Heart left ventricle (tissue), 16 donors: ENCODE measurements around the gene VTI1A. TPM values are rescaled to one million over a fixed set of nuclear protein-coding genes. Genes with fewer than 3 reads are reported as not detected.
"Not testable (repeated sequence)": the region's sequence is repeated elsewhere in the genome, so short reads cannot be mapped to it uniquely, and the experiment has no call there.

Source experiments
- ATAC-seq, 4 donors: fragments of 200-7000 bp; cut with Tn5 transposase; one replicate each; pipeline ENCODE4 v1.9.1; 2020 to 2022; ENCODE audit warnings: moderate library complexity in 4 of 4, mild to moderate bottlenecking in 3 of 4, moderate number of reproducible peaks in 1 of 4
- DNase-seq, 5 donors: peaks; one replicate each; pipeline ENCODE4 v3.0.0-alpha.2; 2020
- H3K27ac ChIP-seq, 12 donors: fragments of 200-600 bp; sonication (generic) in 4 of 12; one replicate each; pipeline versions ENCODE4 v1.5.0 to v1.8.0; 2016 to 2022; ENCODE audit warnings: mild to moderate bottlenecking in 2 of 12
- H3K27me3 ChIP-seq, 9 donors: fragments of 200-600 bp; sonication (generic) in 2 of 9; one replicate each; pipeline versions ENCODE4 v1.5.1 to v1.8.0; 2016 to 2022; ENCODE audit warnings: mild to moderate bottlenecking in 3 of 9
- H3K36me3 ChIP-seq, 9 donors: fragments of 200-600 bp; sonication (generic) in 2 of 9; one replicate each; pipeline versions ENCODE4 v1.5.0 to v1.8.0; 2018 to 2022; ENCODE audit warnings: mild to moderate bottlenecking in 2 of 9
- H3K4me1 ChIP-seq, 12 donors: fragments of 200-600 bp; sonication (generic) in 4 of 12; one replicate each; pipeline versions ENCODE4 v1.5.0 to v1.8.0; 2016 to 2022; ENCODE audit warnings: mild to moderate bottlenecking in 3 of 12
- H3K4me3 ChIP-seq, 12 donors: fragments of 200-600 bp; sonication (generic) in 4 of 12; one replicate each; pipeline versions ENCODE4 v1.5.0 to v1.8.0; 2017 to 2022; ENCODE audit warnings: mild to moderate bottlenecking in 9 of 12, moderate library complexity in 4 of 12
- H3K9me3 ChIP-seq, 12 donors: fragments of 200-600 bp; sonication (generic) in 4 of 12; one replicate each; pipeline versions ENCODE4 v1.5.0 to v1.8.0; 2016 to 2022; ENCODE audit warnings: mild to moderate bottlenecking in 1 of 12
- POLR2A ChIP-seq, 2 donors: fragments of 450-650 bp; IDR thresholded peaks; one replicate each; pipeline ENCODE4 v1.6.1; 2017; ENCODE audit warnings: antibody characterized with exemption in 2 of 2, mild to moderate bottlenecking in 2 of 2, moderate library complexity in 2 of 2
- WGBS, 4 donors: extraction: QIAGEN DNeasy Blood & Tissue Kit in 2 of 4; methylation state at CpG; one replicate each; pipeline versions ENCODE4 v1.1.5 to v1.1.7; 2013 to 2018; 5-methylcytosine and 5-hydroxymethylcytosine counted together
- intact Hi-C, 10 donors: fragments of 100-400 bp; cut with DNase I; formaldehyde crosslinking; loops; one replicate each; pipeline versions ENCODE4 v1.11.1 to v1.14.2; 2022
- polyA plus RNA-seq, 2 donors: library from polyadenylated mRNA; stranded (reverse); fragments of 200-250 nt; gene quantifications; one replicate each; pipeline ENCODE4 v1.2.3, GENCODE V29; 2013
- total RNA-seq, 9 donors: library from RNA; depleted of rRNA in 2 of 9; stranded (reverse); fragments of >200 nt in 2 of 9; fragmentation: NEBNext Ultra II Directional in 3 of 9; extraction: Animal tissue kit (Norgen Biotek cat#: 25700) in 3 of 9; gene quantifications; one replicate each; pipeline versions ENCODE4 v1.1.0 to v1.2.4, GENCODE V29; 2016 to 2023
- TF ChIP-seq, protein P1 (sequence below), 12 donors: fragments of 200-600 bp; sonication (generic) in 4 of 12; IDR thresholded peaks; one replicate each; pipeline versions ENCODE4 v1.5.0 to v1.8.0; 2018 to 2022; ENCODE audit warnings: antibody characterized with exemption in 12 of 12, mild to moderate bottlenecking in 5 of 12
- donor health status: ischemic (EF 13 %, LVEDD 7.1; RV severe dilation, severe dysfunction).
- donor health status: healthy with polysubstance abuse.
- donor health status: DM: no; HTN: yes; CAD: no.
- donor health status: DM: no; HTN: no; CAD: no.
- donor health status: ischemic (EF 25% LVEDD 6.9; RV normal size, moderate dysfunction).
- donor health status: ischemic (EF 25% LVEDD 5.7; RV mildly dilated, moderate dysfunction).
- donor health status: healthy.
- donor health status: DM: yes; HTN: yes; CAD: no.
- donor health status: ischemic (EF 35%, LVEDD 5.7; RV mildly dilated, moderate dysfunction).
- donor health status: nonischemic (EF 11% LVEDD 7.7; RV severe dilation, severe dysfunction).
- donor health status: DM: yes; HTN: yes; CAD: no.
- donor health status: PGD.
- donor health status: ischemic (EF 29% LVEDD 5.4; RV normal size, mild dysfunction).
- donor health status: nonischemic (EF 23%, LVEDD 6.1; RV moderate dilation, normal function).

VTI1A gene
- total and polyA plus RNA-seq, 11 donors, result 6.0 to 33.1 (median 23.2) TPM

DNA sequence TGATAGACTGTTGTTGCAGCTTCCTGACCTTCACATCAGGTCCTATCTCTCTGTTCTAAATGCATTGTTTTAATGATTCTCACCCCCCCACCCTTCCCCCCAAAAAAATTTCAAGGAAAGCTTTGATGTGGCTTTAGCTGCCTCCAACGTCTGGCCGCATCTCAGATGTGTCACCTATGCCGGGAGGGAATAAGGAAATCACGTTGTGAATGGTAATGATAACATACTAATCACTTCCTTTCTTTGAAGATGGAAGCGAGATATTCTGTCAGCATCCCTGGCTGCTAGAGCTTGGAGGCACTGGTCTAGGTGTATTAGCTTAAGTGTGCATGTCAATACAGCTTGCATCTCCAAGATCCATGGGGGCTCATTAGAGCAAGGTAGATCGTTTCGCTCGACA lies 89.6 kb downstream of the VTI1A start:
- Histone ChIP-seq H3K27ac (no peak overlapping the region), H3K4me3 (no peak overlapping the region), H3K9me3 (no peaks in the 10 kb centered on the region), H3K4me1 (peaks cover 0 to 16% (median 0%) of the 10 kb centered on the region in 12 donors), H3K27me3 (no peaks in the 10 kb centered on the region), H3K36me3 (peaks cover 0 to 26% (median 12%) of the 10 kb centered on the region in 9 donors)
- 86 to 94% (median 89%) methylated on average over 8 of the region's 8 CpGs for WGBS, 4 donors
- ATAC-seq (no peak), DNase-seq (no peak)
- no peak for TF ChIP-seq POLR2A (IDR thresholded peaks at IDR 0.05)
- TF ChIP-seq, protein P1, sequence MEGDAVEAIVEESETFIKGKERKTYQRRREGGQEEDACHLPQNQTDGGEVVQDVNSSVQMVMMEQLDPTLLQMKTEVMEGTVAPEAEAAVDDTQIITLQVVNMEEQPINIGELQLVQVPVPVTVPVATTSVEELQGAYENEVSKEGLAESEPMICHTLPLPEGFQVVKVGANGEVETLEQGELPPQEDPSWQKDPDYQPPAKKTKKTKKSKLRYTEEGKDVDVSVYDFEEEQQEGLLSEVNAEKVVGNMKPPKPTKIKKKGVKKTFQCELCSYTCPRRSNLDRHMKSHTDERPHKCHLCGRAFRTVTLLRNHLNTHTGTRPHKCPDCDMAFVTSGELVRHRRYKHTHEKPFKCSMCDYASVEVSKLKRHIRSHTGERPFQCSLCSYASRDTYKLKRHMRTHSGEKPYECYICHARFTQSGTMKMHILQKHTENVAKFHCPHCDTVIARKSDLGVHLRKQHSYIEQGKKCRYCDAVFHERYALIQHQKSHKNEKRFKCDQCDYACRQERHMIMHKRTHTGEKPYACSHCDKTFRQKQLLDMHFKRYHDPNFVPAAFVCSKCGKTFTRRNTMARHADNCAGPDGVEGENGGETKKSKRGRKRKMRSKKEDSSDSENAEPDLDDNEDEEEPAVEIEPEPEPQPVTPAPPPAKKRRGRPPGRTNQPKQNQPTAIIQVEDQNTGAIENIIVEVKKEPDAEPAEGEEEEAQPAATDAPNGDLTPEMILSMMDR (IDR thresholded peaks at IDR 0.05), result no peak
- intact Hi-C loops, result no loop called here

DNA sequence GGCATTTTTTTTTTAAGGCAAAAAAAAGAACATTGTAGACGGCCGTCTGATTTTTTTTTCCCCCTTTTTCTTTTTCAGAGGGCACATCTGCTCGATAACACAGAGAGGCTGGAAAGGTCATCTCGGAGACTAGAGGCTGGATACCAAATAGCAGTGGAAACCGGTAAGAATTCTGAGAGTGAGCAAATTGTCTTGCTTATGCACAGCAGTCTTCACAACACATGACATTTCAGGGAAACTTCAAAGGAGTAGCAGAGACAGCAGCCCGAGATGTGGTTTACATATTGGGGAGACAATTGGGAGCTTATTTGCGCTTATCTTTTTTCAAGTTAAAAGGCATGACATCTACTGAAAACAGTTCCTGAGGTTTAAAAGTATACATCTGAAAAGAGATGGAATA lies 91.2 kb downstream of the VTI1A start:
- Histone ChIP-seq H3K4me3 (no peak overlapping the region), H3K27ac (no peak overlapping the region), H3K27me3 (no peaks in the 10 kb centered on the region), H3K36me3 (peaks cover 0 to 28% (median 12%) of the 10 kb centered on the region in 9 donors), H3K9me3 (no peaks in the 10 kb centered on the region), H3K4me1 (peaks cover 0 to 7% (median 0%) of the 10 kb centered on the region in 12 donors)
- no peak for TF ChIP-seq POLR2A (IDR thresholded peaks at IDR 0.05)
- TF ChIP-seq, protein P1 (IDR thresholded peaks at IDR 0.05), result no peak
- no peak for DNase-seq
- ATAC-seq, result no peak
- intact Hi-C loops, result no loop called here
- 85 to 91% (median 89%) methylated on average over 7 of the region's 7 CpGs for WGBS, 4 donors

DNA sequence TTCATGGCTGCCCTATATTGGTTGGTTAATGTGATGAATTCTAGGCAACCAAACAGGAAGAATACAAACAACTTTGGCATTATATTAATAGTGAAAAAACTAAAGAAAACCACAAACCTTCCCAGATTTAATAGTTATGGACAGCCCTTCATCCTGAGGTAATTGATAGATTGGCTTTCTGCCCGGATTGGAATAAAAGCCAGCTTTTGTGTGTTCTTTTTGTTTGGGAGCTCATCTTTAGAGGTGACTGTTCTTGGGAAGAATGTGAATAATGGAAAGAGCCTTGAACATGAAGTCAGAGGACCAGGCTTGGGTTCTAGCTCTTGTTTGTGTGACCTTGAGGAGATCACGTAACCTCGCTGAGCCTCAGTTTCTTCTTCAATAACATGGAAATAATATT lies 92.3 kb downstream of the VTI1A start:
- peaks cover 0 to 7% (median 0%) of the 10 kb centered on the region in 12 donors for H3K4me1 ChIP-seq
- ATAC-seq (no peak), DNase-seq (no peak)
- H3K27ac ChIP-seq, result no peak overlapping the region
- intact Hi-C loops, result no loop called here
- WGBS, 4 donors, result 96 to 99% (median 97%) methylated on average over 3 of the region's 3 CpGs
- H3K9me3 ChIP-seq, result peaks cover 0 to 7% (median 0%) of the 10 kb centered on the region in 12 donors
- peaks cover 0 to 28% (median 12%) of the 10 kb centered on the region in 9 donors for H3K36me3 ChIP-seq
- no peaks in the 10 kb centered on the region for H3K27me3 ChIP-seq
- no peak overlapping the region for H3K4me3 ChIP-seq
- TF ChIP-seq, protein P1 (IDR thresholded peaks at IDR 0.05), result no peak
- TF ChIP-seq POLR2A (IDR thresholded peaks at IDR 0.05), result no peak

DNA sequence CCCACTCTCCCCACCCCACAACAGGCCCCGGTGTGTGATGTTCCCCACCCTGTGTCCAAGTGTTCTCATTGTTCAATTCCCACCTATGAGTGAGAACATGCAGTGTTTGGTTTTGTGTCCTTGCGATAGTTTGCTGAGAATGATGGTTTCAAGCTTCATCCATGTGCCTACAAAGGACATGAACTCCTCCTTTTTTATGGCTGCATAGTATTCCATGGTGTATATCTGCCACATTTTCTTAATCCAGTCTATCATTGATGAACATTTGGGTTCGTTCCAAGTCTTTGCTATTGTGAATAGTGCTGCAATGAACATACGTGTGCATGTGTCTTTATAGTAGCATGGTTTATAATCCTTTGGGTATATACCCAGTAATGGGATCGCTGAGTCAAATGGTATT lies 95.8 kb downstream of the VTI1A start:
- WGBS, 4 donors, result 93 to 99% (median 98%) methylated on average over 5 of the region's 5 CpGs

DNA sequence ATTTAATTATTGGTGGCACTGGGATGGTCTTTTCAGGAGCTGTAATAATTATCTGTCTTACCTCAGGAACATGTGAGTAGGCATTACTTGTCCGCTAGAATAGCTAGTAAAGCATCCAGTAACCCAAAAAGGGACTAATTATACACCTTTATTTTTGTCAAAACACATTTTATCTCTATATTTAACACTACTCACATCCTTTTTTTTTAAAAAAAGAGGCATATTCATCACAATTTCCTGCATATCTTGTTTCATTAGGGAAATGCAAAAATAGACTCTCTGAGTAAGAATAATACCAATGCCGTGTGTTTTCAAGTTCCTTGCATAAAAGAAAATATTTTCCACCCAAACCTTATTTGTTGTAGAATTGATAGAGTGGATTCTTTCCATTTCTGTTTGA lies 99.5 kb downstream of the VTI1A start:
- H3K36me3 ChIP-seq, result peaks cover 0 to 4% (median 0%) of the 10 kb centered on the region in 9 donors
- ATAC-seq (no peak), DNase-seq (no peak)
- no peaks in the 10 kb centered on the region for H3K4me1 ChIP-seq
- H3K9me3 ChIP-seq, result peaks cover 0 to 7% (median 0%) of the 10 kb centered on the region in 12 donors
- intact Hi-C loops, result no loop called here
- H3K27ac ChIP-seq, result no peak overlapping the region
- TF ChIP-seq, protein P1 (IDR thresholded peaks at IDR 0.05), result no peak
- no peak for TF ChIP-seq POLR2A (IDR thresholded peaks at IDR 0.05)
- H3K4me3 ChIP-seq, result no peak overlapping the region
- no peaks in the 10 kb centered on the region for H3K27me3 ChIP-seq
- 61 to 77% (median 71%) methylated on average over 2 of the region's 2 CpGs for WGBS, 4 donors

More for the DNA sequence above, 95.8 kb downstream of the VTI1A start:
- H3K27ac ChIP-seq, ATAC-seq, DNase-seq, H3K4me3 ChIP-seq, H3K9me3 ChIP-seq, H3K4me1 ChIP-seq, H3K27me3 ChIP-seq, intact Hi-C loops: not testable (repeated sequence)
- H3K36me3 ChIP-seq, result peaks cover 0 to 28% (median 12%) of the 10 kb centered on the region in 9 donors
